ENCODE results near the gene SLC12A7.

DNA sequence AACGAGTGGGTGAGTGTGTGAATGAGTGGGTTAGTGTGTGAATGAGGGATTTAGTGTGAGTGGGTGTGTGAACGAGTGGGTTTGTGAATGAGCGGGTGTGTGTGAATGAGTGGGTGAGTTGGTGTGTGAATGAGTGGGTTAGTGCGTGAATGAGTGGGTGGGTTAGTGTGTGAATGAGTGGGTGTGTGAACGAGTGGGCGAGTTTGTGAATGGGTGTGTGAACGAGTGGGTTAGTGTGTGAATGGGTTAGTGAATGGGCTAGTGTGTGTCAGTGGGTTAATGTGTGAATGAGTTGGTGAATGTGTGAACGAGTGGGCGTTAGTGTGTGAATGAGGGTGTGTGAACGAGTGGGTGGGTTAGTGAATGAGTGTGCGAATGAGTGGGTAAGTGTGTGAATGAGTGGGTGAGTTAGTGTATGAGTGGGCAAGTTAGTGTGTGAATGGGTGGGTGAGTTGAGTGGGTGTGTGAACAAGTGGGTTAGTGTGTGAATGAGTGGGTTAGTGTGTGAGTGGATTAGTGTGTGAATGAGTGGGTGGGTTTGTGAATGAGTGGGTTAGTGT, 63.6 kb downstream of the SLC12A7 start:
- TF ChIP-seq, protein P1, sequence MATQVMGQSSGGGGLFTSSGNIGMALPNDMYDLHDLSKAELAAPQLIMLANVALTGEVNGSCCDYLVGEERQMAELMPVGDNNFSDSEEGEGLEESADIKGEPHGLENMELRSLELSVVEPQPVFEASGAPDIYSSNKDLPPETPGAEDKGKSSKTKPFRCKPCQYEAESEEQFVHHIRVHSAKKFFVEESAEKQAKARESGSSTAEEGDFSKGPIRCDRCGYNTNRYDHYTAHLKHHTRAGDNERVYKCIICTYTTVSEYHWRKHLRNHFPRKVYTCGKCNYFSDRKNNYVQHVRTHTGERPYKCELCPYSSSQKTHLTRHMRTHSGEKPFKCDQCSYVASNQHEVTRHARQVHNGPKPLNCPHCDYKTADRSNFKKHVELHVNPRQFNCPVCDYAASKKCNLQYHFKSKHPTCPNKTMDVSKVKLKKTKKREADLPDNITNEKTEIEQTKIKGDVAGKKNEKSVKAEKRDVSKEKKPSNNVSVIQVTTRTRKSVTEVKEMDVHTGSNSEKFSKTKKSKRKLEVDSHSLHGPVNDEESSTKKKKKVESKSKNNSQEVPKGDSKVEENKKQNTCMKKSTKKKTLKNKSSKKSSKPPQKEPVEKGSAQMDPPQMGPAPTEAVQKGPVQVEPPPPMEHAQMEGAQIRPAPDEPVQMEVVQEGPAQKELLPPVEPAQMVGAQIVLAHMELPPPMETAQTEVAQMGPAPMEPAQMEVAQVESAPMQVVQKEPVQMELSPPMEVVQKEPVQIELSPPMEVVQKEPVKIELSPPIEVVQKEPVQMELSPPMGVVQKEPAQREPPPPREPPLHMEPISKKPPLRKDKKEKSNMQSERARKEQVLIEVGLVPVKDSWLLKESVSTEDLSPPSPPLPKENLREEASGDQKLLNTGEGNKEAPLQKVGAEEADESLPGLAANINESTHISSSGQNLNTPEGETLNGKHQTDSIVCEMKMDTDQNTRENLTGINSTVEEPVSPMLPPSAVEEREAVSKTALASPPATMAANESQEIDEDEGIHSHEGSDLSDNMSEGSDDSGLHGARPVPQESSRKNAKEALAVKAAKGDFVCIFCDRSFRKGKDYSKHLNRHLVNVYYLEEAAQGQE (IDR thresholded peaks at IDR 0.05; ENCODE audit: insufficient read depth in 1 of 2, low read depth in 2 of 2, low read length in 2 of 2): no peak
- no peak for TF ChIP-seq POLR2AphosphoS5 (IDR thresholded peaks at IDR 0.05; ENCODE audit: low read depth, low read length)
- TF ChIP-seq FOXP2 (optimal IDR thresholded peaks at IDR 0.05; ENCODE audit: borderline replicate concordance, extremely low read depth, extremely low read length, insufficient read depth): no peak
- TF ChIP-seq SIN3A (IDR thresholded peaks at IDR 0.05; ENCODE audit: borderline replicate concordance, insufficient read depth, low read length): no peak
- no peak for TF ChIP-seq TAF1 (IDR thresholded peaks at IDR 0.05; ENCODE audit: borderline replicate concordance, insufficient read depth, low read length)

Data from PFSK-1 (cell line).